ENCODE data around the gene SRA1.

The SRA1 gene

GRCh38 chr5:140549237-140550144, 7.8 kb downstream of the SRA1 start:
- Histone ChIP-seq H3K27me3 (replicated peaks; ENCODE audit: control insufficient read depth, insufficient read depth, low read length) (no peaks in the 10 kb centered on the region), H3K9ac (ENCODE audit: low read length) (peak overlapping the region; percentile 91), H3K36me3 (ENCODE audit: control insufficient read depth, insufficient read depth, low read length, severe bottlenecking) (peaks cover 44% of the 10 kb centered on the region), H3K9me3 (ENCODE audit: control insufficient read depth, low read length) (no peaks in the 10 kb centered on the region), H3K4me1 (ENCODE audit: control insufficient read depth, insufficient read depth, low read length) (peaks cover 43% of the 10 kb centered on the region), H3K4me3 (ENCODE audit: low read length) (peak overlapping the region; percentile 80)
- DNase-seq (ENCODE audit: low read depth) = peak; percentile 54

DNA sequence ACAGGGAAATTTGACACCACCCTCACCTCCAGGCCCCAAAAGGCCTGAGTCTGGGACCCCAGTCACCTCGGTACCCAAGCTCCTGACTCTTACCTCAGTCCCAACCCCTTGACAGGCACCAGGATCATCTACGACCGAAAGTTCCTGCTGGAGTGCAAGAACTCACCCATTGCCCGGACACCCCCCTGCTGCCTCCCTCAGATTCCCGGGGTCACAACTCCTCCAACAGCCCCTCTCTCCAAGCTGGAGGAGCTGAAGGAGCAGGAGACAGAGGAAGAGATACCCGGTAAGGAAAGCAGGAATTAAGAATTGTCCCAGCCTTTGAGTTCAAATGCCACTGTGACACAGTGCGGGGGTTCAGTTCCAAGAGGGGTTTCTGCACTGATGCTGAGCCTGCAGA, 8.5 kb downstream of the SRA1 start:
- peaks cover 37% of the 10 kb centered on the region for H3K4me1 ChIP-seq (ENCODE audit: control insufficient read depth, insufficient read depth, low read length)
- peak overlapping the region; percentile 80 for H3K4me3 ChIP-seq (ENCODE audit: low read length)
- no peaks in the 10 kb centered on the region for H3K27me3 ChIP-seq (replicated peaks; ENCODE audit: control insufficient read depth, insufficient read depth, low read length)
- no peak for DNase-seq (ENCODE audit: low read depth)
- H3K9ac ChIP-seq (ENCODE audit: low read length) = peak overlapping the region; percentile 91
- H3K9me3 ChIP-seq (ENCODE audit: control insufficient read depth, low read length) = no peaks in the 10 kb centered on the region
- peaks cover 51% of the 10 kb centered on the region for H3K36me3 ChIP-seq (ENCODE audit: control insufficient read depth, insufficient read depth, low read length, severe bottlenecking)

GRCh38 chr5:140548300-140548688, 9.0 kb downstream of the SRA1 start:
- H3K27me3 ChIP-seq (replicated peaks; ENCODE audit: control insufficient read depth, insufficient read depth, low read length) = no peaks in the 10 kb centered on the region
- no peak for DNase-seq (ENCODE audit: low read depth)
- H3K9me3 ChIP-seq (ENCODE audit: control insufficient read depth, low read length) = no peaks in the 10 kb centered on the region
- H3K9ac ChIP-seq (ENCODE audit: low read length) = peak overlapping the region; percentile 91
- H3K4me1 ChIP-seq (ENCODE audit: control insufficient read depth, insufficient read depth, low read length) = peaks cover 37% of the 10 kb centered on the region
- peaks cover 56% of the 10 kb centered on the region for H3K36me3 ChIP-seq (ENCODE audit: control insufficient read depth, insufficient read depth, low read length, severe bottlenecking)
- H3K4me3 ChIP-seq (ENCODE audit: low read length) = peak overlapping the region; percentile 80

DNA sequence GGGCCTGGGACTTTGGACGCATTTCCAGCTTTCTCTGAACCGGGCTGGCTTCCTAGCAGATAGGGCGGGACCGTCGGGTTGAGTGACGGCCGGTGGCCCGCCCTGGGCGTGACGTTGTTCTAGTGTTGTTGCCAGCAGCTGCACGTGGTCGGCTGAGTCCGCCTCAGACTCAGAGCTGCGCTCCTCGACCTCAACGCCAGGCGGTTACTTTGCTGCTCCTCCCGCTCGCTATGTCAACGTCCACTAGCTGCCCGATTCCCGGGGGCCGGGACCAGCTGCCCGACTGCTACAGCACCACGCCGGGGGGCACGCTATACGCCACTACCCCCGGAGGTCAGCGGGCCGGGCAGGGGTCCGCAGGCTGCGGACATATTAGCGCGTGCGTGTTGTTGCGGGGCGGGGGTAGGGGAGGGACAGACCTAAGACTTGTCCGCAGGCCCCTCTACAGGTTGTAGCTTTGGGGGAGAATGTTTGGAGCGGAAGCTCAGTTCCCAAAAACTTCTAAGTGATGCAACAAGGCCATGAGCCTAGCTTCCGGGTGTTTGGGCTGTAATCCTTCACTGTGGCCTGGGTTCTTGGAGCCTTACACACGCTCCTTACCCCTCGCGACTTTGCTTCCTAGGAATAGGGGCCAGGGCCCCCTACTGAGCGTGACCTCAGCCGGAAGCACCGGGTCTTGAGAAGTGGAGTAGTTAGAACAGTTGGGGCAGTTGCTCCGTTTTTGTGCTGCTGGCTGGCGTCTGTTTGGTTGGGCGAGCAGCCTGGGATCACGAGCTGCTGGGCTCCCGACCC, 9.6 kb downstream of the SRA1 start, which contains the start of gene EIF4EBP3:
EIF4EBP3 (plus strand) TSS at position 155 of the 792 bp plus-strand sequence; CDS start at position 231, 76 bp downstream.
- Histone ChIP-seq H3K4me1 (ENCODE audit: control insufficient read depth, insufficient read depth, low read length) (peaks cover 37% of the 10 kb centered on the region), H3K27me3 (replicated peaks; ENCODE audit: control insufficient read depth, insufficient read depth, low read length) (no peaks in the 10 kb centered on the region), H3K4me3 (ENCODE audit: low read length) (peak within 1 kb of the TSS; percentile 80), H3K9ac (ENCODE audit: low read length) (peak within 1 kb of the TSS; percentile 91), H3K9me3 (ENCODE audit: control insufficient read depth, low read length) (no peaks in the 10 kb centered on the region), H3K36me3 (ENCODE audit: control insufficient read depth, insufficient read depth, low read length, severe bottlenecking) (peaks cover 57% of the 10 kb centered on the region)
- DNase-seq (ENCODE audit: low read depth) = peak; percentile 98

GRCh38 chr5:140546851-140547507, 10.3 kb downstream of the SRA1 start:
- no peaks in the 10 kb centered on the region for H3K9me3 ChIP-seq (ENCODE audit: control insufficient read depth, low read length)
- peak overlapping the region; percentile 80 for H3K4me3 ChIP-seq (ENCODE audit: low read length)
- H3K4me1 ChIP-seq (ENCODE audit: control insufficient read depth, insufficient read depth, low read length) = peaks cover 37% of the 10 kb centered on the region
- peak overlapping the region; percentile 91 for H3K9ac ChIP-seq (ENCODE audit: low read length)
- DNase-seq (ENCODE audit: low read depth) = no peak
- peaks cover 58% of the 10 kb centered on the region for H3K36me3 ChIP-seq (ENCODE audit: control insufficient read depth, insufficient read depth, low read length, severe bottlenecking)
- H3K27me3 ChIP-seq (replicated peaks; ENCODE audit: control insufficient read depth, insufficient read depth, low read length) = no peaks in the 10 kb centered on the region

DNA sequence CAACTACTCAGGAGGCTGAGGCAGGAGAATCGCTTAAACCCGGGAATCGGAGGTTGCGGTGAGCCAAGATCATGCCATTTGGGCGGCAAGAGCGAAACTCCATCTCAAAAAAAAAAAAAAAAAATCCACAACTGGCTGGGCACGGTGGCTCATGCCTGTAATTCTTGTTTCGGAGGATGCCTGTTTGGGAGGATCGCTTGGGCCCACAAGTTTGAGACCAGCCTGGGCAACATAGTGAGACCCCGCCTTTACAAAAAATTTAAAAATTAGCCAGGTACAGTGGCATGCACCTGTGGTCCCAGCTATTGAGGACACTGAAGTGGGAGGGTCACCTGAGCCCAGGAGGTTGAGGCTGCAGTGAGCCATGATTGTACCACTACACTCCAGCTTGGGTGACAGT, 11.7 kb downstream of the SRA1 start:
- H3K27me3 ChIP-seq (replicated peaks; ENCODE audit: control insufficient read depth, insufficient read depth, low read length) = no peaks in the 10 kb centered on the region
- H3K9ac ChIP-seq (ENCODE audit: low read length) = no peak overlapping the region

GRCh38 chr5:140544986-140545385, 12.3 kb downstream of the SRA1 start:
- no peak overlapping the region for H3K9ac ChIP-seq (ENCODE audit: low read length)

More for the DNA sequence above, 11.7 kb downstream of the SRA1 start:
- Histone ChIP-seq H3K9me3 (ENCODE audit: control insufficient read depth, low read length) (no peaks in the 10 kb centered on the region), H3K36me3 (ENCODE audit: control insufficient read depth, insufficient read depth, low read length, severe bottlenecking) (peaks cover 58% of the 10 kb centered on the region), H3K4me3 (ENCODE audit: low read length) (no peak overlapping the region), H3K4me1 (ENCODE audit: control insufficient read depth, insufficient read depth, low read length) (peaks cover 37% of the 10 kb centered on the region)
- DNase-seq (ENCODE audit: low read depth) = no peak

GRCh38 chr5:140542972-140543371, 14.3 kb downstream of the SRA1 start:
- Histone ChIP-seq H3K9me3 (ENCODE audit: control insufficient read depth, low read length) (no peaks in the 10 kb centered on the region), H3K36me3 (ENCODE audit: control insufficient read depth, insufficient read depth, low read length, severe bottlenecking) (peaks cover 65% of the 10 kb centered on the region), H3K27me3 (replicated peaks; ENCODE audit: control insufficient read depth, insufficient read depth, low read length) (no peaks in the 10 kb centered on the region), H3K9ac (ENCODE audit: low read length) (no peak overlapping the region), H3K4me3 (ENCODE audit: low read length) (no peak overlapping the region), H3K4me1 (ENCODE audit: control insufficient read depth, insufficient read depth, low read length) (peaks cover 15% of the 10 kb centered on the region)
- DNase-seq (ENCODE audit: low read depth) = no peak

More at GRCh38 chr5:140544986-140545385, 12.3 kb downstream of the SRA1 start:
- Histone ChIP-seq H3K27me3 (replicated peaks; ENCODE audit: control insufficient read depth, insufficient read depth, low read length) (no peaks in the 10 kb centered on the region), H3K36me3 (ENCODE audit: control insufficient read depth, insufficient read depth, low read length, severe bottlenecking) (peaks cover 58% of the 10 kb centered on the region), H3K4me3 (ENCODE audit: low read length) (no peak overlapping the region), H3K9me3 (ENCODE audit: control insufficient read depth, low read length) (no peaks in the 10 kb centered on the region), H3K4me1 (ENCODE audit: control insufficient read depth, insufficient read depth, low read length) (peaks cover 35% of the 10 kb centered on the region)
- no peak for DNase-seq (ENCODE audit: low read depth)

DNA sequence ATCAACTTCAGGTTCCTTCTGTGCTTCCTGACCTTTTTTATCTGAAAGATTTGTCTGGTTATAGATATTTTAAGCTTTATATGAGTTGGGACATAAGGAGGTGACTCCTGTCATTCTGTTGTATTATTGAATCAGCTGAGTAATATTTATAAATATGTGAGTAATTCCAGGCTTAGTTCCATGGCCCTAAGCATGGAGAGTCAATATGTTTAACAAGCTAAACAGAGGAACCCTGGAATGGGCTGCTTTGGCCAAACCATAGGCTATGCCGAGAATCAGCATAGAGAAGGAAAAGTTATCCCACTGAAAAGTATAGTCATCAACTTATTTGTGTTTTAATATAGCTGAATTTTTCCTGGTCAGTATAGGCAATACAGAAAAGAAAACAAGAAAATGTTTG, 17.0 kb downstream of the SRA1 start:
- Histone ChIP-seq H3K4me3 (ENCODE audit: low read length) (no peak overlapping the region), H3K36me3 (ENCODE audit: control insufficient read depth, insufficient read depth, low read length, severe bottlenecking) (peaks cover 85% of the 10 kb centered on the region), H3K9ac (ENCODE audit: low read length) (no peak overlapping the region), H3K4me1 (ENCODE audit: control insufficient read depth, insufficient read depth, low read length) (no peaks in the 10 kb centered on the region), H3K9me3 (ENCODE audit: control insufficient read depth, low read length) (no peaks in the 10 kb centered on the region), H3K27me3 (replicated peaks; ENCODE audit: control insufficient read depth, insufficient read depth, low read length) (no peaks in the 10 kb centered on the region)
- DNase-seq (ENCODE audit: low read depth) = no peak

GRCh38 chr5:140524003-140524402, 33.3 kb downstream of the SRA1 start:
- Histone ChIP-seq H3K4me3 (ENCODE audit: low read length) (no peak overlapping the region), H3K36me3 (ENCODE audit: control insufficient read depth, insufficient read depth, low read length, severe bottlenecking) (peaks cover 59% of the 10 kb centered on the region), H3K9ac (ENCODE audit: low read length) (no peak overlapping the region), H3K9me3 (ENCODE audit: control insufficient read depth, low read length) (no peaks in the 10 kb centered on the region), H3K4me1 (ENCODE audit: control insufficient read depth, insufficient read depth, low read length) (no peaks in the 10 kb centered on the region), H3K27me3 (replicated peaks; ENCODE audit: control insufficient read depth, insufficient read depth, low read length) (no peaks in the 10 kb centered on the region)
- no peak for DNase-seq (ENCODE audit: low read depth)

GRCh38 chr5:140513124-140513523, 44.1 kb downstream of the SRA1 start:
- H3K27me3 ChIP-seq (replicated peaks; ENCODE audit: control insufficient read depth, insufficient read depth, low read length) = no peaks in the 10 kb centered on the region
- H3K4me3 ChIP-seq (ENCODE audit: low read length) = no peak overlapping the region
- no peaks in the 10 kb centered on the region for H3K9me3 ChIP-seq (ENCODE audit: control insufficient read depth, low read length)
- no peak overlapping the region for H3K9ac ChIP-seq (ENCODE audit: low read length)
- DNase-seq (ENCODE audit: low read depth) = no peak
- H3K4me1 ChIP-seq (ENCODE audit: control insufficient read depth, insufficient read depth, low read length) = no peaks in the 10 kb centered on the region
- H3K36me3 ChIP-seq (ENCODE audit: control insufficient read depth, insufficient read depth, low read length, severe bottlenecking) = peaks cover 69% of the 10 kb centered on the region
